Endodermal cell (in vitro differentiated cells): ENCODE measurements around the gene ARFGAP1. TPM values are rescaled to one million over a fixed set of nuclear protein-coding genes. Genes with fewer than 3 reads are reported as not detected.

Experiments
- DNase-seq: peaks from one replicate; pipeline ENCODE4 v3.0.0-alpha.2; 2017
- H3K27ac ChIP-seq: 2 replicates; pipeline ENCODE4 v1.5.1; 2013; ENCODE audit warnings: mild to moderate bottlenecking, low read depth, low read length, moderate library complexity
- H3K27me3 ChIP-seq: 2 replicates; pipeline ENCODE4 v1.6.1; 2013; ENCODE audit warnings: mild to moderate bottlenecking, low read length, moderate library complexity; ENCODE audit not compliant: insufficient read depth, control insufficient read depth, poor library complexity, severe bottlenecking
- H3K36me3 ChIP-seq: 2 replicates; pipeline ENCODE4 v1.7.0; 2013; ENCODE audit warnings: mild to moderate bottlenecking, low read length, moderate library complexity; ENCODE audit not compliant: control insufficient read depth, insufficient read depth
- H3K4me1 ChIP-seq: one replicate; pipeline ENCODE4 v1.7.0; 2013; ENCODE audit warnings: low read length; ENCODE audit not compliant: control insufficient read depth, insufficient read depth
- H3K4me3 ChIP-seq: 2 replicates; pipeline ENCODE4 v1.5.1; 2013; ENCODE audit warnings: mild to moderate bottlenecking, low read length, moderate library complexity
- H3K9ac ChIP-seq: 2 replicates; pipeline ENCODE4 v1.6.1; 2013; ENCODE audit warnings: mild to moderate bottlenecking, low read length, moderate library complexity; ENCODE audit not compliant: poor library complexity, severe bottlenecking; ENCODE audit errors: extremely low read depth
- H3K9me3 ChIP-seq: 2 replicates; pipeline ENCODE4 v1.6.1; 2013; ENCODE audit warnings: mild to moderate bottlenecking, low read length, moderate library complexity; ENCODE audit not compliant: control insufficient read depth
- H3K27ac Mint-ChIP-seq: 2 replicates; pipeline ENCODE4 v1.8.0; 2020; ENCODE audit warnings: mixed read lengths
- H3K27me3 Mint-ChIP-seq: 2 replicates; pipeline ENCODE4 v1.8.0; 2021; ENCODE audit warnings: mild to moderate bottlenecking, mixed read lengths; ENCODE audit not compliant: insufficient read depth
- H3K36me3 Mint-ChIP-seq: 2 replicates; pipeline ENCODE4 v1.8.0; 2020; ENCODE audit warnings: low read depth, mixed read lengths
- H3K4me1 Mint-ChIP-seq: 2 replicates; pipeline ENCODE4 v1.8.0; 2020; ENCODE audit warnings: mixed read lengths
- H3K4me3 Mint-ChIP-seq: 2 replicates; pipeline ENCODE4 v1.8.0; 2020; ENCODE audit warnings: mild to moderate bottlenecking, moderate library complexity, mixed read lengths
- H3K9me3 Mint-ChIP-seq: 2 replicates; pipeline ENCODE4 v1.8.0; 2020; ENCODE audit warnings: mild to moderate bottlenecking, mixed read lengths
- WGBS, 2 experiments: methylation state at CpG; one replicate each; pipeline versions ENCODE4 v1.1.5 to v1.1.7; 2013; ENCODE audit warnings: missing lambda C conversion rate in 2 of 2, mixed read lengths in 1 of 2; ENCODE audit not compliant: insufficient coverage in 1 of 2, insufficient read length in 1 of 2; 5-methylcytosine and 5-hydroxymethylcytosine counted together
- total RNA-seq, 2 donors: library from RNA; stranded (reverse); fragmentation: NEBNext Ultra II Directional in 1 of 2; extraction: Animal tissue kit (Norgen Biotek cat#: 25700) in 1 of 2; gene quantifications; 2 replicates in 1 of 2; 3 replicates in 1 of 2; pipeline ENCODE4 v1.2.1, GENCODE V29; 2021
- TF ChIP-seq, protein P1 (sequence below): fragments of 200-600 bp; sonication (generic); conservative IDR thresholded peaks from 2 replicates; pipeline ENCODE4 v1.5.0; 2021; ENCODE audit warnings: antibody characterized with exemption, mild to moderate bottlenecking

The ARFGAP1 gene
- total RNA-seq, 2 donors from 2014 or later: 159 to 208 TPM

DNA sequence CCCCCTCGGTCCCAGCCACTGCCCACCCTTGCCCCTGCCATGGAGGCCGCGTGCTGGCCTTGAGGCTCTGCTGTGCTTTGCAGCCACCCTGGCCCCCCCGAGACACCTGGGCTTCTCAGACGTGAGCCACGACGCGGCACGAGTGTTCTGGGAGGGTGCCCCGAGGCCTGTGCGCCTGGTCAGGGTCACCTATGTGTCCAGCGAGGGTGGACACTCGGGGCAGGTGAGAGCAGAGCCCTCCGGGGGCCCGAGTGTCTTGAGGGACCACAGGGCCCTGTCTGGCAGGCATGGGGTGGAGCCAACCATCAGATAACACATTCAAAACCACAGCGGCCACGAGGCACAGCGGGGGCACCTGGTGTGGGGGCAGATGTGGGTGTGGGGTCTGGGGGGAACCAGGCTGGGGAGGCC, 39.2 kb downstream of the ARFGAP1 start:
- Histone ChIP-seq H3K27me3 (no peaks in the 10 kb centered on the region), H3K4me1 (no peaks in the 10 kb centered on the region), H3K27ac (no peak overlapping the region), H3K4me3 (no peak overlapping the region), H3K9me3 (no peaks in the 10 kb centered on the region), H3K9ac (no peak overlapping the region), H3K36me3 (no peaks in the 10 kb centered on the region)
- Mint-ChIP-seq H3K36me3 (no peaks in the 10 kb centered on the region), H3K4me1 (no peaks in the 10 kb centered on the region), H3K27ac (no peak overlapping the region), H3K9me3 (no peaks in the 10 kb centered on the region), H3K27me3 (no peaks in the 10 kb centered on the region), H3K4me3 (no peak overlapping the region)
- WGBS, 2 experiments: 86 to 96% methylated on average over 12 to 18 of the region's 18 CpGs
- TF ChIP-seq, protein P1, sequence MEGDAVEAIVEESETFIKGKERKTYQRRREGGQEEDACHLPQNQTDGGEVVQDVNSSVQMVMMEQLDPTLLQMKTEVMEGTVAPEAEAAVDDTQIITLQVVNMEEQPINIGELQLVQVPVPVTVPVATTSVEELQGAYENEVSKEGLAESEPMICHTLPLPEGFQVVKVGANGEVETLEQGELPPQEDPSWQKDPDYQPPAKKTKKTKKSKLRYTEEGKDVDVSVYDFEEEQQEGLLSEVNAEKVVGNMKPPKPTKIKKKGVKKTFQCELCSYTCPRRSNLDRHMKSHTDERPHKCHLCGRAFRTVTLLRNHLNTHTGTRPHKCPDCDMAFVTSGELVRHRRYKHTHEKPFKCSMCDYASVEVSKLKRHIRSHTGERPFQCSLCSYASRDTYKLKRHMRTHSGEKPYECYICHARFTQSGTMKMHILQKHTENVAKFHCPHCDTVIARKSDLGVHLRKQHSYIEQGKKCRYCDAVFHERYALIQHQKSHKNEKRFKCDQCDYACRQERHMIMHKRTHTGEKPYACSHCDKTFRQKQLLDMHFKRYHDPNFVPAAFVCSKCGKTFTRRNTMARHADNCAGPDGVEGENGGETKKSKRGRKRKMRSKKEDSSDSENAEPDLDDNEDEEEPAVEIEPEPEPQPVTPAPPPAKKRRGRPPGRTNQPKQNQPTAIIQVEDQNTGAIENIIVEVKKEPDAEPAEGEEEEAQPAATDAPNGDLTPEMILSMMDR: no peak
- DNase-seq: no peak

GRCh38 chr20:63312273-63312672, 39.7 kb downstream of the ARFGAP1 start:
- Histone ChIP-seq H3K4me3 (no peak overlapping the region), H3K9ac (no peak overlapping the region), H3K27ac (no peak overlapping the region), H3K9me3 (no peaks in the 10 kb centered on the region), H3K36me3 (no peaks in the 10 kb centered on the region), H3K4me1 (no peaks in the 10 kb centered on the region), H3K27me3 (no peaks in the 10 kb centered on the region)
- Mint-ChIP-seq H3K9me3 (no peaks in the 10 kb centered on the region), H3K4me1 (no peaks in the 10 kb centered on the region), H3K36me3 (no peaks in the 10 kb centered on the region), H3K4me3 (no peak overlapping the region), H3K27me3 (no peaks in the 10 kb centered on the region), H3K27ac (no peak overlapping the region)
- no peak for DNase-seq
- WGBS, 2 experiments: 92 to 96% methylated on average over 4 to 9 of the region's 9 CpGs
- TF ChIP-seq, protein P1: no peak

GRCh38 chr20:63312690-63313348, 40.2 kb downstream of the ARFGAP1 start:
- H3K27ac Mint-ChIP-seq: no peak overlapping the region
- no peaks in the 10 kb centered on the region for H3K9me3 ChIP-seq
- no peaks in the 10 kb centered on the region for H3K4me1 ChIP-seq
- H3K36me3 ChIP-seq: no peaks in the 10 kb centered on the region
- H3K4me1 Mint-ChIP-seq: no peaks in the 10 kb centered on the region
- DNase-seq: no peak
- H3K36me3 Mint-ChIP-seq: no peaks in the 10 kb centered on the region
- no peak overlapping the region for H3K27ac ChIP-seq
- TF ChIP-seq, protein P1: no peak
- no peak overlapping the region for H3K4me3 Mint-ChIP-seq
- no peaks in the 10 kb centered on the region for H3K27me3 ChIP-seq
- H3K9me3 Mint-ChIP-seq: no peaks in the 10 kb centered on the region
- 89 to 91% methylated on average over 12 to 22 of the region's 22 CpGs for WGBS, 2 experiments
- H3K4me3 ChIP-seq: no peak overlapping the region
- no peaks in the 10 kb centered on the region for H3K27me3 Mint-ChIP-seq
- H3K9ac ChIP-seq: no peak overlapping the region
